Common myeloid progenitor, CD34-positive (primary cell): Measurements from ENCODE around the gene GOLGB1.

Source experiments
- CTCF ChIA-PET: fragments of 350-600 bp; sonication (Branson Sonifier 250); formaldehyde crosslinking; loops from one replicate; lab custom pipeline; 2021; ENCODE audit warnings: antibody characterized with exemption; lab: Charles Lee
- POLR2A ChIA-PET: fragments of 350-600 bp; sonication (Branson Sonifier 250); formaldehyde crosslinking; loops from one replicate; lab custom pipeline; 2021; ENCODE audit warnings: antibody characterized with exemption; lab: Charles Lee
- DNase-seq, 3 donors: peaks; one replicate each; pipeline versions ENCODE4 v3.0.0 to v3.0.0-alpha.2; 2013
- H3K27ac ChIP-seq, 2 experiments: 1 replicate in 1 of 2; 2 replicates in 1 of 2; pipeline ENCODE4 v1.7.0; 2013; ENCODE audit warnings: inconsistent platforms in 2 of 2, low read length in 2 of 2, mild to moderate bottlenecking in 2 of 2, low read depth in 1 of 2, moderate library complexity in 1 of 2; ENCODE audit not compliant: severe bottlenecking in 2 of 2, insufficient read depth in 1 of 2, poor library complexity in 1 of 2
- H3K27me3 ChIP-seq, 5 experiments: replicated peaks in 2 of 5; 1 replicate in 3 of 5; 2 replicates in 2 of 5; pipeline versions ENCODE4 v1.6.1 to v1.7.0; 2013; ENCODE audit warnings: low read length in 4 of 5, mild to moderate bottlenecking in 2 of 5, moderate library complexity in 2 of 5, inconsistent platforms in 1 of 5; ENCODE audit not compliant: insufficient read depth in 5 of 5, control insufficient read depth in 4 of 5
- H3K36me3 ChIP-seq, 4 experiments: 1 replicate in 2 of 4; 2 replicates in 2 of 4; pipeline versions ENCODE4 v1.6.1 to v1.7.0; 2013; ENCODE audit warnings: low read length in 3 of 4, control low read depth in 1 of 4, mild to moderate bottlenecking in 1 of 4; ENCODE audit not compliant: control insufficient read depth in 4 of 4, insufficient read depth in 4 of 4
- H3K4me1 ChIP-seq, 4 experiments: 1 replicate in 3 of 4; 2 replicates in 1 of 4; pipeline versions ENCODE4 v1.6.1 to v1.7.1; 2013; ENCODE audit warnings: low read length in 3 of 4, mild to moderate bottlenecking in 3 of 4, control low read depth in 1 of 4, inconsistent platforms in 1 of 4, moderate library complexity in 1 of 4; ENCODE audit not compliant: control insufficient read depth in 4 of 4, insufficient read depth in 4 of 4; ENCODE audit errors: control extremely low read depth in 1 of 4
- H3K4me3 ChIP-seq, 7 experiments: 1 replicate in 4 of 7; 2 replicates in 3 of 7; pipeline versions ENCODE4 v1.5.1 to v1.7.0; 2013; ENCODE audit warnings: mild to moderate bottlenecking in 7 of 7, low read length in 6 of 7, moderate library complexity in 6 of 7, inconsistent platforms in 2 of 7, low read depth in 2 of 7, control low read depth in 1 of 7; ENCODE audit not compliant: insufficient read depth in 4 of 7, control insufficient read depth in 1 of 7; ENCODE audit errors: extremely low read depth in 1 of 7
- H3K9me3 ChIP-seq, 5 experiments: 1 replicate in 4 of 5; 2 replicates in 1 of 5; pipeline versions ENCODE4 v1.6.1 to v1.7.1; 2013; ENCODE audit warnings: low read length in 4 of 5, mild to moderate bottlenecking in 2 of 5, inconsistent platforms in 1 of 5, low read depth in 1 of 5, moderate library complexity in 1 of 5; ENCODE audit not compliant: control insufficient read depth in 4 of 5, insufficient read depth in 2 of 5; ENCODE audit errors: control extremely low read depth in 1 of 5
- WGBS: methylation state at CpG from one replicate; pipeline ENCODE4 v1.1.5; 2013; ENCODE audit not compliant: insufficient coverage; 5-methylcytosine and 5-hydroxymethylcytosine counted together

Gene GOLGB1

DNA sequence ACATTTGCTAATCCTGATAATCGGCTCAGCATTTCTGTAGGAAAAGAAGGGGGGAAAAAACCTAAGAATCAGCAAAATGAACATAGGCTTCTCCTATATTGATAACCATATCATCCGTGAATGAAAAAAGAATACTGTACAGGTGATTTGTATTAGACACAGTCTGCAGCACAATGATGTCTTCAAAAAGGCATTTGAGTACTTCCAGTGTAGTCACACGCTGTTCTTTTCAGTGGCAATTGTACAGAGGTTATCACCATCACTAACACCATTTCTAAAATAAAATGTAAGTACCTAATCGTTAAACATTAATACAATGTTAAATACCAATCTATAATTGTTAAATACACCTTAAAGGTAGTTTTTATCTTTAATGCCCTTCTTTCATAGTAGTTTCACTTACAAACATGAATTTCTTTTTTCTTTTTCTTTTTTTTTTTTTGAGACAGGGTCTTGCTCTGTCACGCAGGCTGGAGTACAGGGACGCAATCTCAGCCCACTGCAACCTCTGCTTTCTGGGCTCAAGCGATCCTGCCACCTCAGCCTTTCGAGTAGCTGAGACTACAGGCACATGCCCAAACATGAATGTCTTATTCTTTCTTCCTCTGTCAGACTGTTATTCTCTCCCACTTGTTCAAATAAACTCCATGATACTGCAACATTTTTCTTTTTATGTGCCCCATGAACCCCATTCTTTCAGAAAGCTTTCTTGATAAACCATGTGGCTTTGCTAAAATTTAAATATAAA lies 18.4 kb downstream of the GOLGB1 start:
- Histone ChIP-seq H3K4me3 (no peak overlapping the region), H3K9me3 (no peaks in the 10 kb centered on the region), H3K4me1 (no peaks in the 10 kb centered on the region), H3K36me3 (peaks cover 0 to 25% (median 12%) of the 10 kb centered on the region in 4 experiments), H3K27me3 (no peaks in the 10 kb centered on the region), H3K27ac (no peak overlapping the region)
- 98% methylated on average over 5 of the region's 8 CpGs for WGBS
- ChIA-PET POLR2A (no interaction called here), CTCF (no interaction called here)
- DNase-seq = no peak

- Histone ChIP-seq H3K27ac (no peak overlapping the region), H3K9me3 (no peaks in the 10 kb centered on the region), H3K4me3 (no peak overlapping the region), H3K27me3 (no peaks in the 10 kb centered on the region), H3K4me1 (peaks cover 0 to 26% (median 2%) of the 10 kb centered on the region in 4 experiments), H3K36me3 (peaks cover 23 to 78% (median 47%) of the 10 kb centered on the region in 4 experiments)
- peak; percentile 49 to 81 (median 68) for DNase-seq
- POLR2A ChIA-PET = no interaction called here
- WGBS = 50% methylated on average over 1 of the region's 1 CpG
- CTCF ChIA-PET = no interaction called here
Measured at GRCh38 chr3:121724130-121724529, 25.4 kb downstream of the GOLGB1 start.

- WGBS = no CpG with 5 or more reads among the region's 1 CpG
Measured at GRCh38 chr3:121723485-121723884, 26.1 kb downstream of the GOLGB1 start.

GRCh38 chr3:121722411-121722810 lies 27.1 kb downstream of the GOLGB1 start:
- POLR2A ChIA-PET = interaction anchor here (0.6 kb wide), 1 partner anchor 53 kb away, joined by 3 read pairs; no protein-coding TSS in a partner anchor
- Histone ChIP-seq H3K4me1 (peaks cover 0 to 26% (median 2%) of the 10 kb centered on the region in 4 experiments), H3K4me3 (no peak overlapping the region), H3K9me3 (no peaks in the 10 kb centered on the region), H3K27me3 (no peaks in the 10 kb centered on the region), H3K36me3 (peaks cover 25 to 80% (median 55%) of the 10 kb centered on the region in 4 experiments), H3K27ac (no peak overlapping the region)
- CTCF ChIA-PET = no interaction called here
- no CpG with 5 or more reads among the region's 1 CpG for WGBS
- DNase-seq = peak in 2 of 3 donors; percentile 11 to 31

More at GRCh38 chr3:121723485-121723884, 26.1 kb downstream of the GOLGB1 start:
- POLR2A ChIA-PET = no interaction called here
- H3K27ac ChIP-seq = no peak overlapping the region
- CTCF ChIA-PET = no interaction called here
- H3K4me1 ChIP-seq = peaks cover 0 to 26% (median 2%) of the 10 kb centered on the region in 4 experiments
- no peaks in the 10 kb centered on the region for H3K27me3 ChIP-seq
- H3K9me3 ChIP-seq = no peaks in the 10 kb centered on the region
- no peak for DNase-seq
- H3K4me3 ChIP-seq = no peak overlapping the region
- H3K36me3 ChIP-seq = peaks cover 18 to 77% (median 49%) of the 10 kb centered on the region in 4 experiments

DNA sequence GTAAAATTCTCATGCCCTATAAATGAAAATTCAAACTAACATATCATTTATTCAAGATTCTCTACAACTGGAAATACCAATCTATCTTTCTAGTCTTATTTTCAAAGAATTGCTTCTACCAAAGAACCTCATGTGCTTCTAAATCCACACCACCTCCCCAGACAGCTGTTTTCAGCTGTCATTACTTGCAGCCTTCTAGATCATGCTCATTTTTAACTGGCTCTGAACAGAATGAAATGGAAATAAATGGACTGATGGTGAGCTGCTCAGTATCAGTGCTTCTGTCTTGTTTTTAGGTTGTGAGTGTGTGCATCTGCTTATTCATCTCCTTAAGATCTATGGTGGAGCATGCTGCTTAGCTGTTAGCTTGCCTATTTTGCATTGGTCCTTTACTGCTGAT lies 29.4 kb downstream of the GOLGB1 start:
- ChIA-PET CTCF (interaction anchor here (2.0 kb wide), 1 partner anchor 8 kb away, joined by 4 read pairs; no protein-coding TSS in a partner anchor), POLR2A (no interaction called here)
- Histone ChIP-seq H3K4me1 (peaks cover 0 to 25% (median 2%) of the 10 kb centered on the region in 4 experiments), H3K27ac (no peak overlapping the region), H3K27me3 (no peaks in the 10 kb centered on the region), H3K36me3 (peaks cover 25 to 89% (median 59%) of the 10 kb centered on the region in 4 experiments), H3K4me3 (no peak overlapping the region), H3K9me3 (no peaks in the 10 kb centered on the region)
- DNase-seq = no peak

- no peak for DNase-seq
- Histone ChIP-seq H3K4me1 (peaks cover 0 to 18% (median under 1%) of the 10 kb centered on the region in 4 experiments), H3K27me3 (no peaks in the 10 kb centered on the region), H3K27ac (no peak overlapping the region), H3K9me3 (no peaks in the 10 kb centered on the region), H3K4me3 (no peak overlapping the region), H3K36me3 (peaks cover 24 to 88% (median 54%) of the 10 kb centered on the region in 4 experiments)
- ChIA-PET POLR2A (no interaction called here), CTCF (interaction anchor here (2.0 kb wide), 1 partner anchor 8 kb away, joined by 4 read pairs; no protein-coding TSS in a partner anchor)
- 100% methylated on average over 4 of the region's 5 CpGs for WGBS
Measured at GRCh38 chr3:121719423-121719822, 30.1 kb downstream of the GOLGB1 start.

GRCh38 chr3:121718205-121718846 lies 31.2 kb downstream of the GOLGB1 start:
- H3K27me3 ChIP-seq = no peaks in the 10 kb centered on the region
- peaks cover 28 to 88% (median 54%) of the 10 kb centered on the region in 4 experiments for H3K36me3 ChIP-seq
- no peak overlapping the region for H3K27ac ChIP-seq
- no peak overlapping the region for H3K4me3 ChIP-seq
- 90% methylated on average over 3 of the region's 6 CpGs for WGBS
- H3K4me1 ChIP-seq = peaks cover 0 to 10% (median 0%) of the 10 kb centered on the region in 4 experiments
- H3K9me3 ChIP-seq = no peaks in the 10 kb centered on the region
- no peak for DNase-seq
- CTCF ChIA-PET = interaction anchor here (2.0 kb wide), 1 partner anchor 9 kb away, joined by 4 read pairs; no protein-coding TSS in a partner anchor
- POLR2A ChIA-PET = no interaction called here
